HG02623 (cell line): Measurements from ENCODE around the gene FSD2.
"Not testable (repeated sequence)": the region's sequence is repeated elsewhere in the genome, so short reads cannot be mapped to it uniquely, and the experiment has no call there.

ENCODE experiments used
- ATAC-seq: cut with Tn5 transposase; IDR thresholded peaks from one replicate; pipeline ENCODE4 v1.9.1; 2021; ENCODE audit warnings: moderate library complexity; ENCODE audit not compliant: unreplicated experiment

FSD2 gene

DNA sequence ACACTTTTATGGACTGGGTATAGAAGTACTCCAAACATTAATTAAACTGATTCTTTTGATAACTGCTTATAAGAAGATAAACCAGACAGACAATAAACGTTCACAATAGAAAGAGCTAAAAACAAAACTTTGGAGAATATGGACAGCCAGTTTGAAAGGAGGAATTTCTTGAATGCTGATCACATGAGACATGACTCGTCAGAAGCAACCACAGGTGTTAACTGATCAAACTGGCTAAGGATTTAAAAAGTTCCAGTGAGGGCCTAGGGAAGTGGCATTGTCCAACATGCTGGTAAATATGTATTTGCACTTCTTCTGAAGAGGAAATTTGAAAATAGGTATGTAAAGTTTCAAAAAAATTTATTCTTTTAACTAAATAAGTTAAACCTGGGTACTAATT lies 66.8 kb downstream of the FSD2 start:
- no peak for ATAC-seq

DNA sequence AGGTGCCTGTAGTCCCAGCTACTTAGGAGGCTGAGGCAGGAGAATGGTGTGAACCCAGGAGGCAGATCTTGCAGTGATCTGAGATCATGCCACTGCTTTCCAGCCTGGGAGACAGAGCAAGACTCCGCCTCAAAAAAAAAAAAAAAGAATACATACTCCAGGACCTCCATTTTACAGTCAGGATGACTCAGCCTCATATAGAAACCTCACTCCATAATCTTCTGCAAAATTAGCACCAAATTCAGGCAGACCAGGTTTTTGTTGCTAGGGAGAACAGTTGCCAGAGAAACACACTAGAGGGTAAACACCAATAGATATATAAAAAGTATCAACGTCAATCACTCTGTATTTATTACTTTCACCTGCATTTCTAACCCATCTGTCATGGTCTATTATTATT lies 67.9 kb downstream of the FSD2 start:
- ATAC-seq: no peak

DNA sequence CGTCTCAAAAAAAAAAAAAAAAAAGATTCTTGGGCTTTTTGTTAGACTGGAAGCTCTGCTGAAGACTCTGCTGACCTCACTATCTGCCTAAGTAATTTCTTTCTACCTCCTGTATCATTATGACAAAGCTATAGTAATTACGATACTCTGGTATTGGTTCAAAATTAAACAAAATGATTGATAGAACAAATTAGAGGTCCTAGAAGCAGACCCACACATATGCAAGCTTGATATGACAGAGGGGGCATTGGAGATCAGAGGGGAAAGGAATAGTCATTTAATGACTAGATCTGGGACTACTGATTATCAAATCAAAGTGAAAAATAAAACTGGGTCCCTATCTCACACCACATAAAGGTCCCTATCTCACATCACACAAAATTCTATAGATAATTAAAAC lies 74.3 kb downstream of the FSD2 start:
- no peak for ATAC-seq

DNA sequence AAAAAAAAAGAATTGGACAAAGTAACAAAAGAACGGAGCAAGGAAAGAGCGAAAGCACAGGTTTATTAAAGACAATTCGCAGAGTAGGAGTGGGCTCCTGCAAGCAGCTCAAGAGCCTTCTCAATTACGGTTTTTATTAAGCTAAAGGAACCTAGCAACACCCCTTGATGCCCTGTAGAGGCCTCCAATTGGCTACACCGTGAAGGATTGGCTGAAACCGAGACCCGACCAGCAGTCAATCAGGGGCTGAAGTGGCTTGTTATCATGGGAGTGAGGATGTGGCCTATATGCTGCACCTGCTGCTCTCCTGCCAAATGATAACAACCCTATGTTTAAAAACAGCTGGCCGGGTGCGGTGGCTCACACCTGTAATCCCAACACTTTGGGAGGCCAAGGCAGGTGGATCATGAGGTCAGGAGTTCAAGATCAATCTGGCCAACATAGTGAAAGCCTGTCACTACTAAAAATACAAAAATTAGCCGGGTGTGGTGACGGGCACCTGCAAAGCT lies 75.8 kb downstream of the FSD2 start:
- ATAC-seq: no peak

DNA sequence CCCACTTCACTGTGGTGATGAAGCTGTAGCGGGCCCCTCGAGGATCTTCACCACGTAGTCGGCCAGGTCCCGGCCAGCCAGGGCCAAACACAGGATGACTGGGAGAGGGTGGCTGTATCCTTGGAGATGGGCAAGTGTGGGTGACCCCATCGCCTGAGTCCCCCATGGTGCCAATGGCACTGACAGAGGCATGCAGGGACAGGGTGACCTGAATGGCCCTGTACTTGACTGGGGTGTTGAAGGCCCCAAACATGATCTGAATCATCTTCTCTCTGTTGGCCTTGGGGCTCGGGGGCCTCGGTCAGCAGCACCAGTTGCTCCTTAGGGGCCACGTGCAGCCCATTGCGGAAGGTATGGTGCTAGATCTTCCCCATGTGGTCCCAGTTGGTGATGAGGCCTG lies 79.1 kb downstream of the FSD2 start:
- no peak for ATAC-seq

DNA sequence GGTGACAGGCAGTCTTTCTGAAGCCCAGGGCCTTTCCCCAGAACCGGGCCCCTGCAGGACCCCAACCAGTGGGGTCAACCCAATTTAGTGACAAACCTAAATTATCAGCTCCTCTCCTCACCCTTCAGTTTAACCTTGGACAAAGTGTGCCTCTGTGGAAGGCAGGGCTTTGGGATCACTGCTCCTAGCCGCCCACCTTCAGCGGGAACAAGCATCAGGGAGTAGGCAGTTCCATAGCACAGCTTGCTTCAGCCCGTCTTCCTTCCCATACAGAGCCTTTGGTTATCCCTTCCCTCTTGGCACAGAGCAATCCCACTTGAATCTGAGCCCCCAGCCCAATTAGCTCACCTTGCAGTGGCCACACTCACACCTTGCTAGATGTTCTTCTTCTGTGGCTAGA lies 90.9 kb downstream of the FSD2 start:
- ATAC-seq: no peak

DNA sequence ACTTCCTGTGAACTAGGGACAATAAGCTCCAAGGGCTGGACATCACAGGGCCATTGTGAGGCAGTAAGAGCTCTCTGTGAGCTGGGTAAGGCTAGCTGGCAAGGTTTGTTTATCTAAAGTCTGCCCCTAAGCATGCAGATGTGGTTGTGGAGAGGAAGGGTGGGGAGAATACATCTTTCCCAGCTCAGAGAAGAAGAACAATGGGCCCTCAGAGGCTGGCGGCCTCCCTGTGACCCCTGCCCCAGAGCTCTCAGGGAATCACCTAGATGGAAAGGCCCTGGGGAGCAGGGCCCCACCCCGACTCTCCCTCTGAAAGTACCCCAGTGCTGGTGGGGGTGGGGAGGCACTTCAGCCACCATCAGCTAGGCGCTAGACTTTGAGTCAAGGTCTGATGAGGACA lies 91.9 kb downstream of the FSD2 start:
- no peak for ATAC-seq

DNA sequence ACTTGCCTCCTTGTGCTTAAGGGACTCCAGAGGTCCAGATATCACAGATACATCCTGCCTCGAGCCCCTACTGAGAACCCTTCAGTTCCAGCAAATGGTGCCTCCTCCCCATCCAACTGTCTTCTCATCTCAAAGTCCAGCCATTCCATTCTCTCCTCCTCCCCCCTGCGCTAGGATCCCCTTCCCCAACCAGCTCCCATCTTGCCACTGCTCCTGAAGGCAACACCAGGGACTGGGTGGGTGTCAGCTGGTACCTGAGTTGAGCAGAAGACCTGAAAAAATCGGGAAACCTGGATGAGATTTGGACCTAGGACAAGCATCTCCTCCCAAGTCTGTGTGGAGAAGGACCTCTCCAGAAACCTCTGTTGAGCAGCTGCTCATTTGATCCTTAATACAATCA lies 93.8 kb downstream of the FSD2 start:
- ATAC-seq: no peak

DNA sequence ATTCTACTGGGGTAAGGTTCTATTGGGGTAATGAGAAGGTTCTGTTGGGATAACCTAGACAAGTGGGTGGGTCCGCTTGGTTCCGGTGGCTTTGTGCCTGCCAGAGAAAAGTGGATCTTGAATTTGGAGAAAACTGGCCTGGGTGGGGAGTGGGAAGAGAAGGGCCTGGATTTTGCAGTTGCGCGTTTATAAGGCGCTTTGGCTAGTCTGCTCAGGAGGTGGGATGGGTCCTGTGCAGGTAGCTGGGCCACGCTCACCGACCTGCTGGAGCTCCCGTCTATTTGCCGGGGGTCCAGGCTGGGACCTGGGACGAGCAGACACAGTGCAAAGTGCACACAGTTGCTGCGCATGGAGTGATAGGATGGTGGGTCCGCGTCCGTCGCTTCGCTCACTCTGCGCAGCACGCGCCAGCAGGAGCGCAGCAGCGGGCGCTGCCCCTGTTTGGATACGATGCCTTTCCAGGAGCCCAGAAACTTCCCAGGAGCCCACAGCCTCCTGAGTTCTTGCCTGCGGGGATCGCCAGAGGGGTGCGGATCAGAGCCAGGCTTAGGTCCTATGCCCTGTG lies 94.9 kb downstream of the FSD2 start:
- no peak for ATAC-seq

DNA sequence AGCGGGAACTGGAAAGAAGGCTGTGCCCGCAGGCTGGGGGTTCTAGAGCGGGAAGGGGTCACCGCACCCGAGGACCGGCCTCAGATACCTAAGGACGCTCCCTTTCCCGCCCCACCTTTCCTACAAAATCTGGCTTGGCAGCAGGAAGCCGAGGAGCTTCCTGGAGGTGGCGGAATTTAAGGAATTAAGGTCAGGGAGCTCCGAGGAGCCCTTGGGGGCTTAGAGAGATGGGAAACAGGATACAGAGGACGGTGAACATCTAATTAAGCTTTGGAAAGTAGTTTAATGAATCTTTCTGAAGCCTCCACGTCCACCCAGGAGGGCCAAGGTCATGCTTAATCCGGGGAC lies 95.7 kb downstream of the FSD2 start:
- ATAC-seq: no peak

DNA sequence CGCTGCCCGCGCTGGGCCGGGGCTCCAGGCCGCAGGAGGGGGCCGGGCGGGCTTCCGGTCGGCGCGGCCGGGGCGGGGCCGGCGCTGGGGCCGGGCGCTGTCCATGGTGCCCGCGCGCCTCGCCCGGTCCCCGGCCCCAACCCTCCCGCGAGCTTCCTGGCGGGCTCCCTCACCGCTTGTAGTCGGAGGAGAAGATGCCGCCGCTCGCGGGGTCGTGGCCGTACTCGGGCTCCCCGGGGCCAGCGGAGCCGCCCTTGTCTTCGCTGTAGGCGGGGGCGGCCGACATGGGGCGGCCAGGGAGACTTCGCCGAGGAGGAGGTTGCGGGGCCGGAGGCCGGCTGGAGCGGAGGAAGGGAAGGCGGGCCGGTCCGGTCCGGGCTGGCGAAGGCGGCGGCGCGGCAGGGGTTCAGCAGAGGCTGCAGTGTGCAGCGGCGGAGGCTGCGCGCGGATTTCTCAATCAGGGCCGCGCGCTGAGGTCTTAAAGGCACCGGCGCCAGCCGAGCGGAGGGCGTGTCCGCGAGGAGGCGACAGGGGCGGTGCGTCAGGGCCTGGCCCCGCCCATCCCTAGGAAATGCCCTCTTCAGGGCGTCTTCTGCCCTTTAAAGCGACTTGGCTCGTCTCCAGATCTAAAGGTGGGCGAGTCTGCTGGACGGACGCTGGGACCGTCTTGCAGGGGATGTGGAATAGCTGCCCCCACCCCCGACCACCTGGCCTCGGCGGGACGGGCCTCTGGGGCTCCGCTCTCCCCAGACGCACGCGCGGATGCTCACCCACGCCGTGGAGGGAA lies 96.3 kb downstream of the FSD2 start, which contains the start of gene AP3B2:
Gene AP3B2, minus strand, starts transcription at position 455 of the 787 bp plus-strand sequence. Its CDS starts 169 bp downstream, at position 286.
- ATAC-seq: peak; percentile 88

DNA sequence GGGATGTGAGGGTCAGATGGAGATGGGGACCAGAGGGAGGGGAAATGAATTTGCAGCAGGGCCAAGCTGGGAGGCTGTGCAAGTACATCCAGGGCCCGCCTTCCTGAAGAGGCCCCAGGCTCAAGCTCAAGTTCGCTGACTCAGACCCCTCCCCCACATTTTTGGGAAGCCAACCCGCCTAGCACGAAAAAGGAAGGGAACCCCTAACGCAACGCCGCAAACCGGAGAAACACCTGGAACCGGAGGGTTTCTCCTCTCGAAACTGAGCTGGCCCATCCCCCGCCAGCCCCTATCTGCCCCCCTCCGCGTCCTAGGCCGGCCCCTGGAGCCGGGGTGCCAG lies 96.8 kb downstream of the FSD2 start:
- peak; percentile 8 for ATAC-seq

DNA sequence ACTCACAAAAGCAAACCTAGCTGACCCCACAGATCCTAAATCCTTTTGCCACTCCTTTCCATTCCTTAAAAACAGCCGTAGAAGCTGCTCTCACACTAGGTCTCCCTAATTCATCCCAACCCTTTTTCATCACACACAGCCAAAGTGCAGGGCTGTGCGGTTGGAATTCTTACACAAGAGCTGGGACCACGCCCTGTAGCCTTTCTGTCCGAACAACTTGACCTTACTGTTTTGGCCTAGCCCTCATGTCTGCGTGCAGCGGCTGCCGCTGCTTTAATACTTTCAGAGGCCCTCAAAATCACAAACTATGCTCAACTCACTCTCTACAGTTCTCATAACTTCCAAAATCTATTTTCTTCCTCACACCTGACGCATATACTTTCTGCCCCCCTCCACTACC lies 100.0 kb downstream of the FSD2 start:
- not testable (repeated sequence) for ATAC-seq
